ENCODE data around the gene LOX. TPM values are rescaled to one million over a fixed set of nuclear protein-coding genes. Genes with fewer than 3 reads are reported as not detected.

The LOX gene
- total and polyA plus RNA-seq, 5 donors from 2014 or later: 0.02 to 0.25 (median 0.02) TPM; not detected in 2

GRCh38 chr5:122035913-122036312 lies 42.1 kb downstream of the LOX start:
- H3K36me3 Mint-ChIP-seq: peaks cover 11% of the 10 kb centered on the region
- Histone ChIP-seq H3K4me1 (ENCODE audit: control insufficient read depth, insufficient read depth, low read length, poor library complexity, severe bottlenecking) (no peaks in the 10 kb centered on the region), H3K36me3 (ENCODE audit: control insufficient read depth, insufficient read depth, low read length) (no peaks in the 10 kb centered on the region), H3K9me3 (ENCODE audit: control insufficient read depth in 2 of 2, low read length in 2 of 2) (no peaks in the 10 kb centered on the region), H3K27me3 (ENCODE audit: control insufficient read depth, insufficient read depth, low read length) (no peaks in the 10 kb centered on the region), H3K4me3 (ENCODE audit: low read depth, low read length) (no peak overlapping the region), H3K27ac (ENCODE audit: insufficient read depth, low read length, poor library complexity, severe bottlenecking) (no peak overlapping the region)
- no peaks in the 10 kb centered on the region for H3K9me3 Mint-ChIP-seq
- DNase-seq (no peak), ATAC-seq (ENCODE audit: low read depth in 2 of 2) (no peak)
- H3K27ac Mint-ChIP-seq: peak overlapping the region in 1 of 3 donors; percentile 17
- peaks cover 0 to 5% (median 0%) of the 10 kb centered on the region in 4 donors for H3K4me1 Mint-ChIP-seq
- no peaks in the 10 kb centered on the region for H3K27me3 Mint-ChIP-seq
- no peak overlapping the region for H3K4me3 Mint-ChIP-seq

GRCh38 chr5:122031836-122032235 lies 46.2 kb downstream of the LOX start:
- ATAC-seq (ENCODE audit: low read depth in 2 of 2) (no peak), DNase-seq (no peak)
- peaks cover 30% of the 10 kb centered on the region for H3K36me3 Mint-ChIP-seq
- H3K27me3 Mint-ChIP-seq: no peaks in the 10 kb centered on the region
- Histone ChIP-seq H3K36me3 (ENCODE audit: control insufficient read depth, insufficient read depth, low read length) (peaks cover 9% of the 10 kb centered on the region), H3K9me3 (ENCODE audit: control insufficient read depth in 2 of 2, low read length in 2 of 2) (no peaks in the 10 kb centered on the region), H3K27ac (ENCODE audit: insufficient read depth, low read length, poor library complexity, severe bottlenecking) (no peak overlapping the region), H3K4me1 (ENCODE audit: control insufficient read depth, insufficient read depth, low read length, poor library complexity, severe bottlenecking) (no peaks in the 10 kb centered on the region), H3K4me3 (ENCODE audit: low read depth, low read length) (no peak overlapping the region), H3K27me3 (ENCODE audit: control insufficient read depth, insufficient read depth, low read length) (no peaks in the 10 kb centered on the region)
- peaks cover 0 to 5% (median 0%) of the 10 kb centered on the region in 4 donors for H3K4me1 Mint-ChIP-seq
- H3K4me3 Mint-ChIP-seq: no peak overlapping the region
- no peaks in the 10 kb centered on the region for H3K9me3 Mint-ChIP-seq
- H3K27ac Mint-ChIP-seq: no peak overlapping the region

- DNase-seq (no peak), ATAC-seq (ENCODE audit: low read depth in 2 of 2) (no peak)
- Mint-ChIP-seq H3K4me3 (no peak overlapping the region), H3K4me1 (peaks cover 0 to 5% (median 1%) of the 10 kb centered on the region in 4 donors), H3K27me3 (no peaks in the 10 kb centered on the region), H3K36me3 (peaks cover 40% of the 10 kb centered on the region), H3K9me3 (no peaks in the 10 kb centered on the region), H3K27ac (no peak overlapping the region)
- no peaks in the 10 kb centered on the region for H3K27me3 ChIP-seq (ENCODE audit: control insufficient read depth, insufficient read depth, low read length)
- H3K27ac ChIP-seq (ENCODE audit: insufficient read depth, low read length, poor library complexity, severe bottlenecking): no peak overlapping the region
- H3K4me3 ChIP-seq (ENCODE audit: low read depth, low read length): no peak overlapping the region
- H3K4me1 ChIP-seq (ENCODE audit: control insufficient read depth, insufficient read depth, low read length, poor library complexity, severe bottlenecking): no peaks in the 10 kb centered on the region
- H3K9me3 ChIP-seq (ENCODE audit: control insufficient read depth in 2 of 2, low read length in 2 of 2): no peaks in the 10 kb centered on the region
- peaks cover 9% of the 10 kb centered on the region for H3K36me3 ChIP-seq (ENCODE audit: control insufficient read depth, insufficient read depth, low read length)
These were observed 47.8 kb downstream of the LOX start for GRCh38 chr5:122030251-122030650.

GRCh38 chr5:122029818-122030217 lies 48.2 kb downstream of the LOX start:
- Mint-ChIP-seq H3K9me3 (no peaks in the 10 kb centered on the region), H3K27me3 (no peaks in the 10 kb centered on the region), H3K4me1 (peaks cover 0 to 5% (median 1%) of the 10 kb centered on the region in 4 donors), H3K36me3 (peaks cover 35% of the 10 kb centered on the region), H3K4me3 (no peak overlapping the region), H3K27ac (no peak overlapping the region)
- Histone ChIP-seq H3K27me3 (ENCODE audit: control insufficient read depth, insufficient read depth, low read length) (no peaks in the 10 kb centered on the region), H3K4me1 (ENCODE audit: control insufficient read depth, insufficient read depth, low read length, poor library complexity, severe bottlenecking) (no peaks in the 10 kb centered on the region), H3K4me3 (ENCODE audit: low read depth, low read length) (no peak overlapping the region), H3K36me3 (ENCODE audit: control insufficient read depth, insufficient read depth, low read length) (peaks cover 9% of the 10 kb centered on the region), H3K27ac (ENCODE audit: insufficient read depth, low read length, poor library complexity, severe bottlenecking) (no peak overlapping the region), H3K9me3 (ENCODE audit: control insufficient read depth in 2 of 2, low read length in 2 of 2) (no peaks in the 10 kb centered on the region)
- DNase-seq (no peak), ATAC-seq (ENCODE audit: low read depth in 2 of 2) (no peak)

- Histone ChIP-seq H3K4me1 (ENCODE audit: control insufficient read depth, insufficient read depth, low read length, poor library complexity, severe bottlenecking) (no peaks in the 10 kb centered on the region), H3K27ac (ENCODE audit: insufficient read depth, low read length, poor library complexity, severe bottlenecking) (no peak overlapping the region), H3K27me3 (ENCODE audit: control insufficient read depth, insufficient read depth, low read length) (no peaks in the 10 kb centered on the region), H3K4me3 (ENCODE audit: low read depth, low read length) (no peak overlapping the region), H3K36me3 (ENCODE audit: control insufficient read depth, insufficient read depth, low read length) (peaks cover 39% of the 10 kb centered on the region), H3K9me3 (ENCODE audit: control insufficient read depth in 2 of 2, low read length in 2 of 2) (no peaks in the 10 kb centered on the region)
- Mint-ChIP-seq H3K36me3 (peaks cover 59% of the 10 kb centered on the region), H3K9me3 (peaks cover 0 to 2% (median 0%) of the 10 kb centered on the region in 7 donors), H3K27me3 (no peaks in the 10 kb centered on the region), H3K27ac (no peak overlapping the region), H3K4me1 (peaks cover 0 to 16% (median 4%) of the 10 kb centered on the region in 4 donors), H3K4me3 (no peak overlapping the region)
- ATAC-seq (ENCODE audit: low read depth in 2 of 2): no peak
- no peak for DNase-seq
These were observed 55.1 kb downstream of the LOX start for GRCh38 chr5:122022966-122023365.

GRCh38 chr5:122019919-122020590 lies 58.0 kb downstream of the LOX start:
- no peak overlapping the region for H3K27ac Mint-ChIP-seq
- H3K4me3 Mint-ChIP-seq: no peak overlapping the region
- peaks cover 0 to 2% (median 0%) of the 10 kb centered on the region in 7 donors for H3K9me3 Mint-ChIP-seq

GRCh38 chr5:122015471-122015870 lies 62.6 kb downstream of the LOX start:
- Histone ChIP-seq H3K36me3 (ENCODE audit: control insufficient read depth, insufficient read depth, low read length) (peaks cover 4% of the 10 kb centered on the region), H3K27me3 (ENCODE audit: control insufficient read depth, insufficient read depth, low read length) (no peaks in the 10 kb centered on the region), H3K4me1 (ENCODE audit: control insufficient read depth, insufficient read depth, low read length, poor library complexity, severe bottlenecking) (no peaks in the 10 kb centered on the region), H3K27ac (ENCODE audit: insufficient read depth, low read length, poor library complexity, severe bottlenecking) (no peak overlapping the region), H3K9me3 (ENCODE audit: control insufficient read depth in 2 of 2, low read length in 2 of 2) (no peaks in the 10 kb centered on the region), H3K4me3 (ENCODE audit: low read depth, low read length) (no peak overlapping the region)
- ATAC-seq (ENCODE audit: low read depth in 2 of 2) (no peak), DNase-seq (no peak)
- Mint-ChIP-seq H3K4me1 (peaks cover 0 to 24% (median 12%) of the 10 kb centered on the region in 4 donors), H3K4me3 (no peak overlapping the region), H3K27ac (no peak overlapping the region), H3K27me3 (no peaks in the 10 kb centered on the region), H3K36me3 (peaks cover 13% of the 10 kb centered on the region), H3K9me3 (no peaks in the 10 kb centered on the region)

More at GRCh38 chr5:122019919-122020590, 58.0 kb downstream of the LOX start:
- Histone ChIP-seq H3K27me3 (ENCODE audit: control insufficient read depth, insufficient read depth, low read length) (no peaks in the 10 kb centered on the region), H3K36me3 (ENCODE audit: control insufficient read depth, insufficient read depth, low read length) (peaks cover 36% of the 10 kb centered on the region), H3K4me1 (ENCODE audit: control insufficient read depth, insufficient read depth, low read length, poor library complexity, severe bottlenecking) (no peaks in the 10 kb centered on the region), H3K27ac (ENCODE audit: insufficient read depth, low read length, poor library complexity, severe bottlenecking) (no peak overlapping the region), H3K9me3 (ENCODE audit: control insufficient read depth in 2 of 2, low read length in 2 of 2) (no peaks in the 10 kb centered on the region), H3K4me3 (ENCODE audit: low read depth, low read length) (no peak overlapping the region)
- Mint-ChIP-seq H3K4me1 (peaks cover 3 to 16% (median 9%) of the 10 kb centered on the region in 4 donors), H3K36me3 (peaks cover 47% of the 10 kb centered on the region), H3K27me3 (no peaks in the 10 kb centered on the region)
- peak in 1 of 3 donors; percentile 29 for DNase-seq
- no peak for ATAC-seq (ENCODE audit: low read depth in 2 of 2)
